Esophagus muscularis mucosa (tissue), 3 donors: ENCODE data around the gene PPP1R37.

Experiments used
- CTCF ChIP-seq, 3 experiments: fragments of 200-600 bp in 2 of 3; fragments of 450-650 bp in 1 of 3; sonication (generic) in 2 of 3; IDR thresholded peaks; one replicate each; pipeline ENCODE4 v1.5.1; 2017 to 2019; ENCODE audit warnings: antibody characterized with exemption in 3 of 3, mild to moderate bottlenecking in 2 of 3, moderate library complexity in 1 of 3
- POLR2AphosphoS5 ChIP-seq, 2 donors: sonication (generic); formaldehyde crosslinking; IDR thresholded peaks; one replicate each; pipeline ENCODE4 v1.6.1; 2017; ENCODE audit warnings: antibody characterized with exemption in 2 of 2

- TF ChIP-seq POLR2AphosphoS5 (IDR thresholded peaks at IDR 0.05) (no peak), CTCF (IDR thresholded peaks at IDR 0.05) (no peak)
Observed at GRCh38 chr19:45168767-45169351, 75.9 kb downstream of the PPP1R37 start.
